A673 (cell line): ENCODE data around the gene TREML4.

Source experiments
- CTCF ChIP-seq: fragments of 300-800, 200-600 bp; sonication (generic); conservative IDR thresholded peaks from 2 replicates; pipeline ENCODE4 v1.5.1; 2017; ENCODE audit warnings: low read depth, mild to moderate bottlenecking, antibody characterized with exemption, low read length, moderate library complexity, mixed read lengths
- EZH2 ChIP-seq: fragments of 200-600 bp; sonication (generic); IDR thresholded peaks from 2 replicates; pipeline ENCODE4 v1.6.1; 2017; ENCODE audit warnings: borderline replicate concordance, low read depth, mild to moderate bottlenecking, mixed read lengths, antibody characterized with exemption, low read length; ENCODE audit not compliant: poor library complexity, severe bottlenecking

DNA sequence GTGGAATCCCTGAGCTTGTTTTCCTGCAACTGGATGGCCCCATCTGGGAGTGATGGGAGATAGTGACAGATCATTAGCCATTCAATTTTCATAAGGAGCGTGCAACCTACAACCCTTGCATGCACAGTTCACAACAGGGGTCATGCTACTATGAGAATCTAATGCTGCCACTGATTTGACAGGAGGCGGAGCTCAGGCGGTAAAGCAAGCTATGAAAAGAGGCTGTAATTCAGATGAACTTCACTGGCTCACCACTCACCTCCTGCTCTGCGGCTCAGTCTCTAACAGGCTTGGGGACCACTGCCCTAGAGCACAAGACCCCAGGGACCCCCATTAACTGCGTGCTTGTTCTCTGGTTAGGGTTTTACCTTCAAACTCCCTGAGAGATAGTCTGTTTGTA is 12.4 kb upstream of the TREML4 start:
- no peak for TF ChIP-seq CTCF
- TF ChIP-seq EZH2, result no peak
